Medulla oblongata (tissue), 1 donor: ENCODE measurements around the gene PCYOX1L.

Source experiments
- DNase-seq: peaks from one replicate; pipeline ENCODE4 v3.0.0-alpha.2; 2015; ENCODE audit errors: extremely low spot score

PCYOX1L gene

GRCh38 chr5:149357370-149358293, at the start of gene PCYOX1L:
PCYOX1L (plus strand) TSS chr5:149358046; CDS start chr5:149358069, 23 bp downstream.
- peak; percentile 98 for DNase-seq

- no peak for DNase-seq
Observed at GRCh38 chr5:149309354-149309753, 48.5 kb upstream of the PCYOX1L start.

- DNase-seq: no peak
Observed at GRCh38 chr5:149310488-149310887, 47.4 kb upstream of the PCYOX1L start.

- DNase-seq: no peak
Observed at GRCh38 chr5:149310947-149311658, 46.7 kb upstream of the PCYOX1L start.

GRCh38 chr5:149313151-149313841, 44.5 kb upstream of the PCYOX1L start:
- no peak for DNase-seq

GRCh38 chr5:149314571-149315111, 43.2 kb upstream of the PCYOX1L start:
- DNase-seq: no peak

- no peak for DNase-seq
Observed at GRCh38 chr5:149315753-149316152, 42.1 kb upstream of the PCYOX1L start.

- peak; percentile 75 for DNase-seq
Observed at GRCh38 chr5:149317281-149318048, 40.4 kb upstream of the PCYOX1L start.

- DNase-seq: no peak
Observed at GRCh38 chr5:149319174-149319573, 38.7 kb upstream of the PCYOX1L start.

GRCh38 chr5:149320791-149321330, 37.0 kb upstream of the PCYOX1L start:
- DNase-seq: peak; percentile 58

GRCh38 chr5:149322518-149322917, 35.3 kb upstream of the PCYOX1L start:
- no peak for DNase-seq

GRCh38 chr5:149323210-149323609, 34.6 kb upstream of the PCYOX1L start:
- no peak for DNase-seq

GRCh38 chr5:149323621-149324205, 34.1 kb upstream of the PCYOX1L start:
- no peak for DNase-seq

GRCh38 chr5:149324641-149325040, 33.2 kb upstream of the PCYOX1L start:
- DNase-seq: no peak

GRCh38 chr5:149325166-149325735, 32.6 kb upstream of the PCYOX1L start:
- DNase-seq: no peak

- DNase-seq: no peak
Observed at GRCh38 chr5:149325894-149326293, 32.0 kb upstream of the PCYOX1L start.

- no peak for DNase-seq
Observed at GRCh38 chr5:149326611-149327010, 31.2 kb upstream of the PCYOX1L start.

GRCh38 chr5:149328177-149328576, 29.7 kb upstream of the PCYOX1L start:
- no peak for DNase-seq

- no peak for DNase-seq
Observed at GRCh38 chr5:149333711-149334443, 24.0 kb upstream of the PCYOX1L start.
